Measurements from ENCODE around the gene FKBP2. TPM values are rescaled to one million over a fixed set of nuclear protein-coding genes. Genes with fewer than 3 reads are reported as not detected.

FKBP2 gene
- total RNA-seq, 1 experiment from 2014 or later: 41.0 TPM

- Histone ChIP-seq H3K18ac (ENCODE audit: insufficient read length, low read depth, low read length) (no peak overlapping the region), H3K23ac (ENCODE audit: insufficient read length, low read depth, low read length) (no peak overlapping the region), H3T11ph (ENCODE audit: low read length) (no peak overlapping the region), H2BK5ac (ENCODE audit: insufficient read length, low read length) (no peak overlapping the region), H3K14ac (ENCODE audit: insufficient read depth, low read length) (no peak overlapping the region), H4K5ac (ENCODE audit: insufficient read length, low read depth, low read length) (no peak overlapping the region), H2BK20ac (ENCODE audit: low read depth, low read length, poor library complexity, severe bottlenecking) (no peak overlapping the region), H3K4me2 (ENCODE audit: insufficient read depth, insufficient read length, low read length) (no peak overlapping the region), H3K4ac (ENCODE audit: low read depth, low read length) (no peak overlapping the region), H4K8ac (replicated peaks; ENCODE audit: insufficient read length, low read depth, low read length) (no peak overlapping the region), H2BK15ac (ENCODE audit: low read depth, low read length) (no peak overlapping the region), H3K27ac (ENCODE audit: insufficient read length, low read depth, low read length) (no peak overlapping the region), H3K4me1 (ENCODE audit: insufficient read depth, low read length) (no peaks in the 10 kb centered on the region), H3K79me1 (ENCODE audit: insufficient read depth, low read depth, low read length, poor library complexity, severe bottlenecking) (no peaks in the 10 kb centered on the region), H3K56ac (ENCODE audit: insufficient read length, low read depth, low read length) (no peak overlapping the region), H2AFZ (ENCODE audit: low read length) (no peak overlapping the region), H3K9ac (ENCODE audit: extremely low read depth, insufficient read length, low read length) (no peak overlapping the region), H3K79me2 (ENCODE audit: insufficient read depth, low read length) (no peaks in the 10 kb centered on the region), H2AK5ac (ENCODE audit: insufficient read length, low read length) (no peak overlapping the region), H3K27me3 (ENCODE audit: insufficient read depth, low read length) (no peaks in the 10 kb centered on the region), H3K9me3 (ENCODE audit: control insufficient read depth, low read depth, low read length) (no peaks in the 10 kb centered on the region), H2BK12ac (ENCODE audit: insufficient read length, low read depth, low read length) (no peak overlapping the region), H4K91ac (ENCODE audit: insufficient read length, low read depth, low read length) (no peak overlapping the region), H2BK120ac (ENCODE audit: low read depth, low read length, poor library complexity, severe bottlenecking) (no peak overlapping the region), H4K20me1 (ENCODE audit: control insufficient read depth, insufficient read depth, insufficient read length) (no peaks in the 10 kb centered on the region), H3K23me2 (ENCODE audit: insufficient read length, low read depth, low read length, poor library complexity, severe bottlenecking) (no peaks in the 10 kb centered on the region)
- Mint-ChIP-seq H3K9me3 (no peaks in the 10 kb centered on the region), H3K36me3 (ENCODE audit: insufficient read depth in 1 of 3, low read depth in 3 of 3) (peaks cover 49 to 85% (median 67%) of the 10 kb centered on the region in 3 experiments), H3K27ac (0 out of 7 replicates have a peak overlapping the region, but pooled peaks of 1 of the 3 experiments have one; percentile 31), H3K4me3 (no peak overlapping the region; a peak in 1 of 5 replicates), H3K4me1 (peaks cover 0 to 8% of the 10 kb centered on the region in 2 experiments; a peak in 3 of 4 replicates), H3K27me3 (ENCODE audit: low read depth) (no peaks in the 10 kb centered on the region)
- no CpG with 5 or more reads among the region's 42 CpGs for WGBS (ENCODE audit: extremely low coverage, insufficient read length, low lambda C conversion rate)
- no peak for TF ChIP-seq CTCF (conservative IDR thresholded peaks at IDR 0.05)
- DNase-seq: no peak
Observed at GRCh38 chr11:64262271-64263002, 21.5 kb downstream of the FKBP2 start.
